ENCODE data around the gene EFNA5.

The EFNA5 gene

DNA sequence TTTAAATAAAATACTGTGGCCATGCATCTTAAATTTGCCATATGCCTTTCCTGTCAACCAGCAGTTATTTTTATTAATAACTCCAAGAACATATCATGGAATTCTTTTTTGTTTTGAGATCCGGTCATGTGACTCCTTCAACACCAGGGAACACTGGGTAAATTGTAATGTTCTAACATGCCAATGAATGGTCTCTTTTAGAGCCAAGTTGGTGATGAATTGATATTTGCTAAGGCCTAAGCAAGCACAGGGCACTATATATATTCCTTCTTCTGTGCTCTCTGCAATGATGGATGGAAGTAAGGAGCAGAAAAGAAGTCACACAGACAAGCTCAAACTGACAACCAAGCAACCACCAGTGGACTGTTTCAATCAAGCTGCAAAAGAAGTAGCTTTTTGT lies 124.0 kb downstream of the EFNA5 start:
- no peak for ATAC-seq

GRCh38 chr5:107545486-107545885 lies 125.3 kb downstream of the EFNA5 start:
- ATAC-seq, result no peak
- TF ChIP-seq BACH2 (CRISPR knock-in tag; IDR thresholded peaks at IDR 0.05; ENCODE audit: borderline replicate concordance), result no peak
- TF ChIP-seq SNAI2 (CRISPR knock-in tag; IDR thresholded peaks at IDR 0.05), result no peak
- TF ChIP-seq, protein P1, sequence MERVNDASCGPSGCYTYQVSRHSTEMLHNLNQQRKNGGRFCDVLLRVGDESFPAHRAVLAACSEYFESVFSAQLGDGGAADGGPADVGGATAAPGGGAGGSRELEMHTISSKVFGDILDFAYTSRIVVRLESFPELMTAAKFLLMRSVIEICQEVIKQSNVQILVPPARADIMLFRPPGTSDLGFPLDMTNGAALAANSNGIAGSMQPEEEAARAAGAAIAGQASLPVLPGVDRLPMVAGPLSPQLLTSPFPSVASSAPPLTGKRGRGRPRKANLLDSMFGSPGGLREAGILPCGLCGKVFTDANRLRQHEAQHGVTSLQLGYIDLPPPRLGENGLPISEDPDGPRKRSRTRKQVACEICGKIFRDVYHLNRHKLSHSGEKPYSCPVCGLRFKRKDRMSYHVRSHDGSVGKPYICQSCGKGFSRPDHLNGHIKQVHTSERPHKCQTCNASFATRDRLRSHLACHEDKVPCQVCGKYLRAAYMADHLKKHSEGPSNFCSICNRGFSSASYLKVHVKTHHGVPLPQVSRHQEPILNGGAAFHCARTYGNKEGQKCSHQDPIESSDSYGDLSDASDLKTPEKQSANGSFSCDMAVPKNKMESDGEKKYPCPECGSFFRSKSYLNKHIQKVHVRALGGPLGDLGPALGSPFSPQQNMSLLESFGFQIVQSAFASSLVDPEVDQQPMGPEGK (CRISPR knock-in tag; IDR thresholded peaks at IDR 0.05; ENCODE audit: borderline replicate concordance), result no peak
- no peak for TF ChIP-seq ISL1 (CRISPR knock-in tag; IDR thresholded peaks at IDR 0.05)
- TF ChIP-seq ZC3H10 (CRISPR knock-in tag; IDR thresholded peaks at IDR 0.05), result no peak
- TF ChIP-seq CSRNP3 (CRISPR knock-in tag; IDR thresholded peaks at IDR 0.05), result no peak
- TF ChIP-seq ZNF565 (CRISPR knock-in tag; conservative IDR thresholded peaks at IDR 0.05; ENCODE audit: low read depth), result no peak
- TF ChIP-seq ZNF70 (CRISPR knock-in tag; IDR thresholded peaks at IDR 0.05), result no peak
- TF ChIP-seq ZNF8 (CRISPR knock-in tag; IDR thresholded peaks at IDR 0.05), result no peak
- no peak for TF ChIP-seq ZFP30 (CRISPR knock-in tag; IDR thresholded peaks at IDR 0.05)
- no peak for TF ChIP-seq CSDC2 (CRISPR knock-in tag; IDR thresholded peaks at IDR 0.05)
- no peak for TF ChIP-seq ZFP3 (CRISPR knock-in tag; IDR thresholded peaks at IDR 0.05)
- TF ChIP-seq RARB (CRISPR knock-in tag; IDR thresholded peaks at IDR 0.05), result no peak
- TF ChIP-seq GLIS3 (CRISPR knock-in tag; IDR thresholded peaks at IDR 0.05), result no peak
- no peak for TF ChIP-seq TCF4 (CRISPR knock-in tag; IDR thresholded peaks at IDR 0.05; ENCODE audit: borderline replicate concordance)

More for the DNA sequence above, 124.0 kb downstream of the EFNA5 start:
- TF ChIP-seq ZNF565 (CRISPR knock-in tag; conservative IDR thresholded peaks at IDR 0.05; ENCODE audit: low read depth), result no peak
- TF ChIP-seq ESRRG (CRISPR knock-in tag; IDR thresholded peaks at IDR 0.05), result no peak
- no peak for TF ChIP-seq TOX (CRISPR knock-in tag; IDR thresholded peaks at IDR 0.05; ENCODE audit: borderline replicate concordance)
- no peak for TF ChIP-seq CSRNP3 (CRISPR knock-in tag; IDR thresholded peaks at IDR 0.05)
- TF ChIP-seq ARNTL (CRISPR knock-in tag; IDR thresholded peaks at IDR 0.05; ENCODE audit: borderline replicate concordance, low read depth), result no peak
- TF ChIP-seq ZNF70 (CRISPR knock-in tag; IDR thresholded peaks at IDR 0.05), result no peak
- TF ChIP-seq, protein P2, sequence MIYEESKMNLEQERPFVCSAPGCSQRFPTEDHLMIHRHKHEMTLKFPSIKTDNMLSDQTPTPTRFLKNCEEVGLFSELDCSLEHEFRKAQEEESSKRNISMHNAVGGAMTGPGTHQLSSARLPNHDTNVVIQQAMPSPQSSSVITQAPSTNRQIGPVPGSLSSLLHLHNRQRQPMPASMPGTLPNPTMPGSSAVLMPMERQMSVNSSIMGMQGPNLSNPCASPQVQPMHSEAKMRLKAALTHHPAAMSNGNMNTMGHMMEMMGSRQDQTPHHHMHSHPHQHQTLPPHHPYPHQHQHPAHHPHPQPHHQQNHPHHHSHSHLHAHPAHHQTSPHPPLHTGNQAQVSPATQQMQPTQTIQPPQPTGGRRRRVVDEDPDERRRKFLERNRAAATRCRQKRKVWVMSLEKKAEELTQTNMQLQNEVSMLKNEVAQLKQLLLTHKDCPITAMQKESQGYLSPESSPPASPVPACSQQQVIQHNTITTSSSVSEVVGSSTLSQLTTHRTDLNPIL (CRISPR knock-in tag; IDR thresholded peaks at IDR 0.05; ENCODE audit: low read depth), result no peak
- TF ChIP-seq, protein P1 (CRISPR knock-in tag; IDR thresholded peaks at IDR 0.05; ENCODE audit: borderline replicate concordance), result no peak
- no peak for TF ChIP-seq POU6F1 (CRISPR knock-in tag; IDR thresholded peaks at IDR 0.05; ENCODE audit: borderline replicate concordance, low read depth)
- no peak for TF ChIP-seq PPARA (CRISPR knock-in tag; IDR thresholded peaks at IDR 0.05; ENCODE audit: borderline replicate concordance)
- no peak for TF ChIP-seq OSR1 (CRISPR knock-in tag; IDR thresholded peaks at IDR 0.05)
- TF ChIP-seq, protein P3, sequence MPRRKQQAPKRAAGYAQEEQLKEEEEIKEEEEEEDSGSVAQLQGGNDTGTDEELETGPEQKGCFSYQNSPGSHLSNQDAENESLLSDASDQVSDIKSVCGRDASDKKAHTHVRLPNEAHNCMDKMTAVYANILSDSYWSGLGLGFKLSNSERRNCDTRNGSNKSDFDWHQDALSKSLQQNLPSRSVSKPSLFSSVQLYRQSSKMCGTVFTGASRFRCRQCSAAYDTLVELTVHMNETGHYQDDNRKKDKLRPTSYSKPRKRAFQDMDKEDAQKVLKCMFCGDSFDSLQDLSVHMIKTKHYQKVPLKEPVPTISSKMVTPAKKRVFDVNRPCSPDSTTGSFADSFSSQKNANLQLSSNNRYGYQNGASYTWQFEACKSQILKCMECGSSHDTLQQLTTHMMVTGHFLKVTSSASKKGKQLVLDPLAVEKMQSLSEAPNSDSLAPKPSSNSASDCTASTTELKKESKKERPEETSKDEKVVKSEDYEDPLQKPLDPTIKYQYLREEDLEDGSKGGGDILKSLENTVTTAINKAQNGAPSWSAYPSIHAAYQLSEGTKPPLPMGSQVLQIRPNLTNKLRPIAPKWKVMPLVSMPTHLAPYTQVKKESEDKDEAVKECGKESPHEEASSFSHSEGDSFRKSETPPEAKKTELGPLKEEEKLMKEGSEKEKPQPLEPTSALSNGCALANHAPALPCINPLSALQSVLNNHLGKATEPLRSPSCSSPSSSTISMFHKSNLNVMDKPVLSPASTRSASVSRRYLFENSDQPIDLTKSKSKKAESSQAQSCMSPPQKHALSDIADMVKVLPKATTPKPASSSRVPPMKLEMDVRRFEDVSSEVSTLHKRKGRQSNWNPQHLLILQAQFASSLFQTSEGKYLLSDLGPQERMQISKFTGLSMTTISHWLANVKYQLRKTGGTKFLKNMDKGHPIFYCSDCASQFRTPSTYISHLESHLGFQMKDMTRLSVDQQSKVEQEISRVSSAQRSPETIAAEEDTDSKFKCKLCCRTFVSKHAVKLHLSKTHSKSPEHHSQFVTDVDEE (CRISPR knock-in tag; IDR thresholded peaks at IDR 0.05), result no peak
